ENCODE data around the gene BCAP31. TPM values are rescaled to one million over a fixed set of nuclear protein-coding genes. Genes with fewer than 3 reads are reported as not detected.
"Not testable (repeated sequence)": the region's sequence is repeated elsewhere in the genome, so short reads cannot be mapped to it uniquely, and the experiment has no call there.

BCAP31 gene
- total RNA-seq, 1 experiment from 2014 or later, result 176 TPM

DNA sequence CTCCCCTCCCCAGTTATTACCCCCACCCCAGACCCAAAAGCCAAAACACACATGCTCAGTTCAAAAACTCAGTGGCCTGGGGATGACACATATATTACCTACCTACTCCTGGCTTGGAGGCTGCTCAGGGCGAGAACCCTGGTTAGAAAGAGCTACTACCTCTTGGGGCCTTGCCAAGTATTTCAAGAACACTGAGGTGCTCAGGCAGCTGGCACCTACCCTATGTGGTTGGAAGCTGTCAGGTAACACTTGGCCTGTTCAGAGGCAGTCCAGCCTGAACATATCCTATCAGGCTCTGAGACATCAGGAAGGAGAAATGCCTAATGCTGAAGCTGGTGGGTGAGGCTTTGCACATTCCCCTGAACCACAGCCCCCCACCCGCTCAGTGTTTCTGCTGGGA lies 4.9 kb downstream of the BCAP31 start:
- Histone ChIP-seq H3K36me3 (replicated peaks; ENCODE audit: control insufficient read depth, insufficient read depth, low read length) (peaks cover 25% of the 10 kb centered on the region), H3K27me3 (ENCODE audit: control insufficient read depth, insufficient read depth, low read length) (no peaks in the 10 kb centered on the region), H3K4me3 (ENCODE audit: insufficient read depth, low read depth, low read length) (no peak overlapping the region)
- no peak for DNase-seq

DNA sequence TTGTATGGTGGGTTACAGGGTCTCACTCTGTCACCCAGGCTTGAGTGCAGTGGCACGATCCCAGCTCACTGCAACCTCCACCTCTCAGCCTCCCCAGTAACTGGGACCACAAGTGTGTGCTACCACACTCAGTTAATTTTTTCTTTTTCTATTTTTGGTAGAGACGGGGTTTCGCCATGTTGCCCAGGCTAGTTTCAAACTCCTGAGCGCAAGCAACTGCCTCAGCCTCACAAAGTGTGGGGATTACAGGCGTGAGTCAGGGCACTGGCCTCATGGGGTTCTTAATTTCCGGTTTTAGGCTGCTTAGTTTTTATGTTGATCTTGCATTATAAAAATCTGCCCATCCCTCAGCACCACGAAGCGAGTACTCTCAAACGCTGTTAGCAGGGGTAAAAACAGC lies 6.7 kb downstream of the BCAP31 start:
- peaks cover 30% of the 10 kb centered on the region for H3K36me3 ChIP-seq (replicated peaks; ENCODE audit: control insufficient read depth, insufficient read depth, low read length)

DNA sequence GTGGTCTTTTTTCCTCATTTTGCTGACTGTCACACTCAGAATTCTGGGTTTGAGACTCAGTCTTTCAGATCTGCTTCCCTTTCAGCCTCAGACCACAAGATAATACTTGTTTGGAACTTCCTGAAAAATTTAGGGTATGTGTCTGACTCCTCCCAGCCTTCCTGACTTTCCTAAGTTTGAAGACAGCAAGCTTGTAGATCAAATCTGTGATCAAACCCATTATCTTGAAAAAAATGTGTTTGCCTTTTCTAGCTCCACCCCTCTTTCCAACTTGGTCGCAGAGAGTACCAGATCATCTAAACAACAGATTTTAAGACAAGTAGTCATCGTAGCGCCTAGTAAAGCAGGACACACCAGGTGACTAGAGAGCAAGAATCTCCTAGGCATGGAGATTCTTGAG lies 9.9 kb downstream of the BCAP31 start:
- no peak for DNase-seq
- peaks cover 20% of the 10 kb centered on the region for H3K36me3 ChIP-seq (replicated peaks; ENCODE audit: control insufficient read depth, insufficient read depth, low read length)
- H3K27me3 ChIP-seq (ENCODE audit: control insufficient read depth, insufficient read depth, low read length), result no peaks in the 10 kb centered on the region
- H3K4me3 ChIP-seq (ENCODE audit: insufficient read depth, low read depth, low read length), result no peak overlapping the region

More for the DNA sequence above, 6.7 kb downstream of the BCAP31 start:
- Histone ChIP-seq H3K27me3 (ENCODE audit: control insufficient read depth, insufficient read depth, low read length) (no peaks in the 10 kb centered on the region), H3K4me3 (ENCODE audit: insufficient read depth, low read depth, low read length) (no peak overlapping the region)
- no peak for DNase-seq

DNA sequence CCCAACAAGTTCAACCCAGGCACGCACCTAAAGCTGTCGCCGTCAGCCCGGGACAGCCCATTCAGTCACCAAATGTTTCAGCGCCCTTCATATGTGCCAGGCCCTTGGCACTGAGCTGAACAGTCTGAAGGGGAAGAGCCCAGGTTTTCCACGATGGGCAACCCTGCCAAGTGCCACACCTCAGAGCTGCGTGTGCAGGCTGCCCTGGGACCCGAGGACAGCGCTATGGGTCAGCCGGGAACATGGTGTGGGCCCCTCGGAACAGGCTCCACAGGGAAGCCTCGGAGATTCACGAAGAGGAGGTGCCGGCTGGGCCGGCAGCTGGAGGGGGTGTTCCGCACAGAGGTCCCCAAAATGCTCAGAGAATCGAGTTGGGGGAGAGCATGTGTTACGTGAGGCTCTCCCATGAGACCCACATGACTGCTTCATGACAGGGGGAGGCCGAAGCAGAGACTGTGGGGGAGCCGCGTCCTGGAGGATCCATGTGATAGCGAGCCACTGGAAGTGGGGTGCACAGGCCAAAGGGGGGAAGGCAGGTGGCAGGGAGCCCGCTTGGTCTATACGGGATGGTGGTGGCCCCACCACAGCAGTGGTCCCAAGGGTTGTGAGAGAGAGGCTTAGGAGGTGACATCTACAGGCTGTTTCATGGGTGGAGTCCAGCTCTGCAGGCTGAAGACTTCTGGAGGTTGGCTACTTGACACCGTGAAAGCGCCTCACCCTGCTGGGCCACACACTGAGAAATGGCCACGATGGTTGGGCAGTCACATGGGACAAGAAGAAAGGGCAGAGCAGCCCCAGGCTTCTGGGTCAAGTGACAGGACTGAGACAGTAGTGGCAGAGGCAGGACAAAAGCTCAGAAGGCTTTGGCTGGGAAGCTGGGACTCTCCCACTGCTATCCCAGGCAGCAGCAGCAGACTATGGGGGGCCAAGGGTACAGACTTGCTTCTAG lies 14.2 kb downstream of the BCAP31 start:
- Histone ChIP-seq H3K36me3 (replicated peaks; ENCODE audit: control insufficient read depth, insufficient read depth, low read length) (peaks cover 9% of the 10 kb centered on the region), H3K27me3 (ENCODE audit: control insufficient read depth, insufficient read depth, low read length) (no peaks in the 10 kb centered on the region), H3K4me3 (ENCODE audit: insufficient read depth, low read depth, low read length) (no peak overlapping the region)
- no peak for DNase-seq

DNA sequence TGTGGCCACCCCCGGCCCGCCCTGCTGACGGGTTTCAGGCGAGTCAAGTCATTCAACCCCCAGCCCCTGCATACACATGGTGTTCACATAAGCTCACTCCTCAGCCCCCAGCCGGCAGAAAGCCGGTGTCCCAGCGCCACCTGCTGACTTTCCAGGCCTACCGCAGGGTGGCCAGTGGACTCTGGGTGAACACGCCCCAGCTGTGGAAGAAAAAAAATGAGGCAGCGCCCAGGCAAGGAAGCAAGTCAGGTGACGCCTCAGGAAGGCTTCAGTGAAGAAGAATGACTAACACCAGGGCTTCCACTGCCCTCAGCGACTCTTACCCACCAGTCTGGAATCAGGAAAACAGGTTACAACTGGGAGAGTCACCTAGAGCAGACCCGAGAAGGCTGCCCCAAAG lies 15.8 kb downstream of the BCAP31 start:
- Histone ChIP-seq H3K36me3 (replicated peaks; ENCODE audit: control insufficient read depth, insufficient read depth, low read length) (peaks cover 3% of the 10 kb centered on the region), H3K27me3 (ENCODE audit: control insufficient read depth, insufficient read depth, low read length) (no peaks in the 10 kb centered on the region), H3K4me3 (ENCODE audit: insufficient read depth, low read depth, low read length) (no peak overlapping the region)
- DNase-seq, result peak; percentile 83

DNA sequence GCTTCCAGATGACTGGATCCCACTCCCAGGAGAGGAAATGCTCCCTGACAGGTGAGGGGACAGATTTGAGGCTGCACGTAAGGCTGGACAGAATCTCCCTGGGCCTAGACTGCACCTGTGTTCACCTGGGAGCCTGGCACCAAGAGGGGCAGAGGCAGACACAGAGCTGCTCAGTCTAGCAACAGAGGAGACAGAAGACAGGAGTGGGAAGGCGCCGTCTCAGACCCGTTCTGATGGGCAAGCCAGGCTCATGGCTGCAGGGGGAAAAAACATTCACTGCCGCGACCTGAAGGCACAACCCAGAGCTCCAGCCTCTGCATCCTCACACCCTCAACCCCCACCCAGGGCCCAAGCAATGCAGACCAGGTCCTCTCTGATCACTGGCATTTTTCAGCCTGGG lies 16.8 kb downstream of the BCAP31 start:
- DNase-seq, result no peak
- Histone ChIP-seq H3K4me3 (ENCODE audit: insufficient read depth, low read depth, low read length) (no peak overlapping the region), H3K27me3 (ENCODE audit: control insufficient read depth, insufficient read depth, low read length) (no peaks in the 10 kb centered on the region), H3K36me3 (replicated peaks; ENCODE audit: control insufficient read depth, insufficient read depth, low read length) (no peaks in the 10 kb centered on the region; the same call in 1 of the 2 replicates)

DNA sequence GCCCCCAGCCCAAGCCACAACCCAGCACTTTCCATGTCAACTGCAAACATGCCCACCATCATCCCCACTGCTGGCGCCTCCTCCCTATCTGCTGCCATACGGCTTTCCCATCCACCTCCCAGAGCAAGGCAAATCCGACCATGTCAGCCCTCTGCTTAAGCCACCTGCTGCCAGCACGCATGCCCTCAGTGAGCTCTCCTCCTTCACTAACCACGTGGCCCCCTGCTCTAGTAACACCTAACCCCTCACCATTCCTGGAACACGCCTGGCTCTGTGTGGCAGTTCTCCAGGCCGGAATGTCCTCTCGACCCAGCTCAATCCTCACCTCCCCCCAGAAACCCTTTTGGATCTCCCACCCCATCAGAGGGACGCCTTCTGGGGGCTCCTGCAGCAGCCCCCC lies 17.4 kb downstream of the BCAP31 start:
- Histone ChIP-seq H3K36me3 (replicated peaks; ENCODE audit: control insufficient read depth, insufficient read depth, low read length) (no peaks in the 10 kb centered on the region; the same call in 1 of the 2 replicates), H3K4me3 (ENCODE audit: insufficient read depth, low read depth, low read length) (no peak overlapping the region), H3K27me3 (ENCODE audit: control insufficient read depth, insufficient read depth, low read length) (no peaks in the 10 kb centered on the region)
- DNase-seq, result no peak

DNA sequence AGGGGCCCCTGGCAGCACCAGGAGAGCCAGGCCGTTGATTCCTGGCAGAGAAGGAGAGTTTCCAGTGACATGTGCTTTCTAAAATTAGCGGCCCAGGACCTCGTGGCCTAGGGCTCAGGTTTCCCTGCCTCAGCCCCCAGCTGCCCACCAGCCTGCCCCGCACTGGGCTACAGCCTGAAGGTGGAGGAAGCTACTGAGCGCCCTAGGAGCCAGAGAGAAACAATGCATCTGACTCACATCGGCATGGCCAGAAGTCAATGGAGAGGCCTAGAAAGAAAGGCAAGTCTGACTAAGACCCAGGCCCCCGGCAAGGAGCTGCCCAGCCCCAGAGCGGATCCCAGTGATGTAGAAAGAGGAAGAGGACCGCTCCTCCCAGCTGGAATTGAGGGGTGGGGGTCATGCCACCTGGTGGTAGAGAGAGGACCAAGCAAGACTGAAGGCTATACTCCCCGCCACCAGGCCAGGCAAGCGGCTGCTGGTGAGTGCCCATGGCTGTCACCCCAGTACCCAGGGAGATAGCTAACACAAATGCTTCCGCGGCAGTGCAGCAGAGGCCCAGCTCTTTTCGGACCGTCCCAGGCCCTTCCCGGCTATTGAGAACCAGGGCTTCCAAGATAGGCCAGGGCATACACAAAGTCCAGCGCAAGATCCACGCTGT lies 18.7 kb downstream of the BCAP31 start:
- H3K36me3 ChIP-seq (replicated peaks; ENCODE audit: control insufficient read depth, insufficient read depth, low read length); H3K27me3 ChIP-seq (ENCODE audit: control insufficient read depth, insufficient read depth, low read length); H3K4me3 ChIP-seq (ENCODE audit: insufficient read depth, low read depth, low read length): not testable (repeated sequence)
- peak; percentile 71 for DNase-seq

DNA sequence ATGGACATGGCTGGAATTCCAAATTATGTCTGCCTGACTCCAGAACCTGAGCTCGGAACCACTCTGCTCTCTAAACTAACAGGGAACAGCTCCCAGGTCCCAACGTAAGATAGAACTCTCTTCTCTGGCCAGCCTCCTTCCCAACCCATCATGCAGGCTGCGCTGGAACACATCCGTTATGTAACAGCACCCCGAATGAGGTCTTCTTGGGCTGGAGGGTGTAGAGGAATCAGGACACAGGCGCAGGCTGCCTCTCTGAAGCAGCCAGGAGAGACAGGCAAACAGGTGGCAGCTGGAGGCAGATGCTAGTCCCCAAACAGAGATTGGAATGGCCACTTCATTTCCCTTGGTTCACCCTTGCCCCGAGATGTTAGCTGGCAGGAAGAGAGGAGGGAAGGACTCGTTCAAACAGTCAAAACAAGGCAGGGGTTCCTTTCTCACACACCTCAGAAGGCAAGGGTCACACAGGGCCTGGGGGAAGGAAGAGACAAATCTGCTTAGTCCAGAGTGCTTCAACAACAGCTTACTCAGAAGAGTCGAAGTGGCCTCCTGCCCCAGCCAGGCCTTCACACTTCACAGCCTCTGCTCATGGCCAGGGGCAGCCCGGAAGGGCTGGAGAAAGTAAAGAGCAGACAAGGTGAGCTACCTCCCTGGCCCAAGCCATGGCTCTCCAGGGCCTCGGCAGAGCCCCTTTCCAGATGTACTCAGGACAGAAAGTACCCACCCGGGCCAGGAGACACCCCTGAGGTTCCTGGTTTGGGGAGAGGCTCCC lies 19.4 kb downstream of the BCAP31 start:
- not testable (repeated sequence) for H3K36me3 ChIP-seq (replicated peaks; ENCODE audit: control insufficient read depth, insufficient read depth, low read length); DNase-seq; H3K4me3 ChIP-seq (ENCODE audit: insufficient read depth, low read depth, low read length); H3K27me3 ChIP-seq (ENCODE audit: control insufficient read depth, insufficient read depth, low read length)

DNA sequence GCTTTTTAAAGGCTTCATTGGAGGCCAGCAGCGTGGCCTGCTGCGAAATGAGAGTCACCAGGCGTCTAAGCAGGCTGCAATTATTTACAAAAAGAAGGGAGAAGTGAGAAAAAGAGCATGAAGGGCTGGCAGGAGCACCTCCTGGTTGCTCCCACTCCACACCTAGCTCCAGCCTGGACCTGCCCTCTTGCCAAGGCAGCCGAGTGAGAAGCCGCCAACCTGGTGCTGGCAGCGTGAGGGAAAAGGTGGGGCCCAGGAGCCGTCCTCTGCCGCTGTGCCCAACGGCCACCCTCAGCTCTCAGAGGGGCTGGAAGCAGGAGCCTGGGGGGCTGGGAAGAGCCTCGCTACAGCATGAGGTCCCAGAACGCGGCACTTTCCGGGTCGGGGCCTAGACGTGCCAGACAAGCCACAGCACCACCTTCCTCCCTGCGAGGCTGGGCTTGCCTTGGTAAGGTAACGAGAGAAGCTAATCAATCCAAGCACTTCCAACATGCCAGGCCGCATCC lies 20.1 kb downstream of the BCAP31 start:
- Histone ChIP-seq H3K27me3 (ENCODE audit: control insufficient read depth, insufficient read depth, low read length) (no peaks in the 10 kb centered on the region), H3K4me3 (ENCODE audit: insufficient read depth, low read depth, low read length) (no peak overlapping the region), H3K36me3 (replicated peaks; ENCODE audit: control insufficient read depth, insufficient read depth, low read length) (no peaks in the 10 kb centered on the region; the same call in 1 of the 2 replicates)
- no peak for DNase-seq

DNA sequence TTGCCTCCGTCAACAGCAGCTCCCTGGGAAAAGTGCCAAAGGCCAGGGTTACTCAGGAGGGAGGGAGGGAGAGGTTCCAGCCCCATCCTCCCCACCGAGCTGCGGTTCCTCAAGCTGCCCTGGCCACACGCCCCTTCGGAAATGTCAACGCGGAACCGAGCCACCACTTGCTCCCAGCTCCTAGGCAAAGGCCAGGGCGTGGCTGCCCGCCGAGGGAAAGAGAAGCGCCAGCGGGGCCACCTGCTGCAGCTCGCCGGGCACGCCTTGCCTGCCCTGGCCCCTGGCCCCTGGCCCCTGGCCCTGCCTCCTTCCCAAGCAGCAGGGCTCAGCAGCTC lies 21.2 kb downstream of the BCAP31 start:
- H3K27me3 ChIP-seq (ENCODE audit: control insufficient read depth, insufficient read depth, low read length), result no peaks in the 10 kb centered on the region
- no peak overlapping the region for H3K4me3 ChIP-seq (ENCODE audit: insufficient read depth, low read depth, low read length)
- no peak for DNase-seq
- no peaks in the 10 kb centered on the region; the same call in 1 of the 2 replicates for H3K36me3 ChIP-seq (replicated peaks; ENCODE audit: control insufficient read depth, insufficient read depth, low read length)

DNA sequence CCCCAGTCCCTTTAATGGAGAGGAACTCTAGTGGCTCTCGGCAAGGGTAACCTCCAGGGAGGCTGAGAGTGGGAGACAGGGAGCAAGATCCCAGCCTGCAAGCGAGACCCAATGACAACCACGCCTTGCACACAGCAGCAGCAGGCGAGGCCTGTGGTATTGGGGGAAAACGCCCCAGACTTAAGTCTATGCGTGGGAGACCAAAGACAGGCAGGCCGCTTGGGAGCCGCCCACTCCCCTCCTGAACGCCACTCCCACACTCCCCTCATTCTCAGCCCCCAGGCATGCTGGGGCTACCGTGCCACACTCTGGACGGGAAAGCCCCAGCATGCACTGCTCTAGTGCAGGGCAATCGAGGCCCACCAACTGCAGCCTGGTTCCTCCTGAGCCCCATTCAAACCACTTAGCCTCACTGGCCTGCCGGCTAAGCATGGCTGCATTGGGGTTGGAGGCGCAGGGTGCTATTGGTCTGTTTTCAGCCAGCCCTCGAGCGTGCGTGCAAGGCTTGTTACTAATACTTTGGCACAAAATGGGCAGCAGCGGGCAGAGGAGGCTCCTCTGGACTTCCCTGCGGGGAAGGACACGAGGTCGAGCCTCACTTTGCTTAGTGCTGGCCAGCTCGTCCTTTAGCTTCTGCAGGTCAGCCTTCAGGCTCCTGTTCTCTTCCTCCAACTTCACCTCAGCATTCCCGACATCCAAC lies 21.7 kb downstream of the BCAP31 start:
- DNase-seq, result no peak
- H3K27me3 ChIP-seq (ENCODE audit: control insufficient read depth, insufficient read depth, low read length), result no peaks in the 10 kb centered on the region
- no peaks in the 10 kb centered on the region; the same call in 1 of the 2 replicates for H3K36me3 ChIP-seq (replicated peaks; ENCODE audit: control insufficient read depth, insufficient read depth, low read length)
- no peak overlapping the region for H3K4me3 ChIP-seq (ENCODE audit: insufficient read depth, low read depth, low read length)

DNA sequence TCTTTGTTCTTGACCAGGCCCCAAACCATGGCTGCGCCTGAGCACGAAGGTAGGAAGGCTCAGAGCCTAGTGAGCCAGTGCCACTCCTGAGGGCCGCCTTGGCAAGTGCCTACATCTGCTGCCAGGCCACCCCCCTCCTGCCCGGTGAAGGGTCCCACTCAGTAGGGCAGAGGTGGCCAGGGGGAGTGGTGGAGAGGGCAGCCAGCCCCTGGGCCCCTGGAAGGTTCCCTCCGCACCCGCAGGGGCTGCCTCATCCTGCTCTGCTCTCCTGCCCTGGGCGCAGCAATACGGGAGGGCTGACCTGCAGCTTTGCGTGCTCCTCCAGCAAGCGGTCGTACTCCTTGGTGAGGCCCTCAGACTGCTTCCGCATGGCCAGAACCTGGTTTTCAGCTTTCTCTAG lies 22.5 kb downstream of the BCAP31 start:
- H3K4me3 ChIP-seq (ENCODE audit: insufficient read depth, low read depth, low read length), result no peak overlapping the region
- no peaks in the 10 kb centered on the region; the same call in 1 of the 2 replicates for H3K36me3 ChIP-seq (replicated peaks; ENCODE audit: control insufficient read depth, insufficient read depth, low read length)
- no peaks in the 10 kb centered on the region for H3K27me3 ChIP-seq (ENCODE audit: control insufficient read depth, insufficient read depth, low read length)
- no peak for DNase-seq

DNA sequence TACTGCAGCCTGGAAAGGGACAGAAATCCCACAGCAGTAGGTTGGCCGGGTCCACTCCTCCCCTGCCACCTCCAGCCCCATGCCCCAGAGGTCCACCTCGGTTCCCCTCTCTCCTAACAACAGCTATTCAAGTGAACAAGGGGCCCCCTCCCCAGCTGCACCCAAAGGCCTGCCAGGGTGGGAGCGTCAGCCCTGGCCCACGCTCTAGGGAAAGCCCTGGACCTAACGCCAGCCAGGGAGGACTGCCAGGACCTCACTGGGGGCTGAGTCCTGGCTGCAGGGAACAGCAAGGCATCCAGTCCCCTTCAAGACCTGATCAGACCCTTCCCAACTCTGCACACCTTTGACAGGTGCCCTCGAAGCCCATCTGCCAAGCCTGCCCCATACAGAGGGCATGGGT lies 23.2 kb downstream of the BCAP31 start:
- DNase-seq, result no peak
- no peaks in the 10 kb centered on the region for H3K27me3 ChIP-seq (ENCODE audit: control insufficient read depth, insufficient read depth, low read length)
- H3K4me3 ChIP-seq (ENCODE audit: insufficient read depth, low read depth, low read length), result no peak overlapping the region
- H3K36me3 ChIP-seq (replicated peaks; ENCODE audit: control insufficient read depth, insufficient read depth, low read length), result no peaks in the 10 kb centered on the region; the same call in 1 of the 2 replicates
